NCI-H82 treated with DMSO at 0.1 percent for 48 hours (cell line): ENCODE data around the gene ARL4D.
"Not testable (repeated sequence)": the region's sequence is repeated elsewhere in the genome, so short reads cannot be mapped to it uniquely, and the experiment has no call there.

Source experiments
- DNase-seq: peaks from one replicate; lab custom pipeline; 2025; ENCODE audit not compliant: unreplicated experiment; lab: John Stamatoyannopoulos, UW

Gene ARL4D

GRCh38 chr17:43398724-43399595 is at the start of gene ARL4D:
TSS of gene ARL4D (plus strand) at chr17:43398993. CDS start at chr17:43399733, 740 bp downstream.
- peak; percentile 90 for DNase-seq

GRCh38 chr17:43349142-43349541 is 49.7 kb upstream of the ARL4D start:
- DNase-seq, result no peak

- no peak for DNase-seq
Observed at GRCh38 chr17:43350888-43351361, 47.9 kb upstream of the ARL4D start.

- DNase-seq, result no peak
Observed at GRCh38 chr17:43351691-43352090, 47.1 kb upstream of the ARL4D start.

- no peak for DNase-seq
Observed at GRCh38 chr17:43352579-43353331, 46.0 kb upstream of the ARL4D start.

GRCh38 chr17:43353393-43353792 is 45.4 kb upstream of the ARL4D start:
- DNase-seq, result no peak

GRCh38 chr17:43354371-43354770 is 44.4 kb upstream of the ARL4D start:
- peak; percentile 28 for DNase-seq

- DNase-seq, result no peak
Observed at GRCh38 chr17:43356450-43356849, 42.3 kb upstream of the ARL4D start.

- no peak for DNase-seq
Observed at GRCh38 chr17:43356999-43357398, 41.8 kb upstream of the ARL4D start.

GRCh38 chr17:43359469-43360110 is 39.2 kb upstream of the ARL4D start:
- DNase-seq, result no peak

GRCh38 chr17:43360376-43360738 is 38.4 kb upstream of the ARL4D start:
- peak; percentile 70 for DNase-seq

- DNase-seq, result peak; percentile 99
Observed at GRCh38 chr17:43360739-43361505, 37.9 kb upstream of the ARL4D start.

- DNase-seq, result no peak
Observed at GRCh38 chr17:43363181-43363925, 35.4 kb upstream of the ARL4D start.

GRCh38 chr17:43363926-43364285 is 34.9 kb upstream of the ARL4D start:
- no peak for DNase-seq

- DNase-seq, result no peak
Observed at GRCh38 chr17:43365356-43365755, 33.4 kb upstream of the ARL4D start.

- not testable (repeated sequence) for DNase-seq
Observed at GRCh38 chr17:43365921-43366320, 32.9 kb upstream of the ARL4D start.

- DNase-seq, result no peak
Observed at GRCh38 chr17:43366891-43367736, 31.7 kb upstream of the ARL4D start.

GRCh38 chr17:43367737-43368242 is 31.0 kb upstream of the ARL4D start:
- DNase-seq, result peak; percentile 65
